ENCODE results near the gene WDR1.
"Not testable (repeated sequence)": the region's sequence is repeated elsewhere in the genome, so short reads cannot be mapped to it uniquely, and the experiment has no call there.

The WDR1 gene

GRCh38 chr4:10130178-10130888 lies 13.7 kb upstream of the WDR1 start:
- Histone ChIP-seq H3K4me1 (ENCODE audit: control insufficient read depth in 1 of 2, insufficient read depth in 2 of 2, low read length in 2 of 2) (no peaks in the 10 kb centered on the region), H3K27ac (ENCODE audit: low read length) (no peak overlapping the region), H3K27me3 (ENCODE audit: low read depth, low read length) (no peaks in the 10 kb centered on the region), H3K4me3 (ENCODE audit: low read depth in 1 of 2, low read length in 2 of 2) (no peak overlapping the region), H3K36me3 (ENCODE audit: control insufficient read depth in 1 of 2, insufficient read depth in 2 of 2, low read length in 2 of 2) (no peaks in the 10 kb centered on the region), H3K9me3 (ENCODE audit: control insufficient read depth in 1 of 2, low read length in 2 of 2) (no peaks in the 10 kb centered on the region)

GRCh38 chr4:10129196-10130177 lies 12.9 kb upstream of the WDR1 start:
- Histone ChIP-seq H3K4me3 (ENCODE audit: low read depth in 1 of 2, low read length in 2 of 2) (no peak overlapping the region), H3K9me3 (ENCODE audit: control insufficient read depth in 1 of 2, low read length in 2 of 2) (no peaks in the 10 kb centered on the region), H3K36me3 (ENCODE audit: control insufficient read depth in 1 of 2, insufficient read depth in 2 of 2, low read length in 2 of 2) (no peaks in the 10 kb centered on the region), H3K4me1 (ENCODE audit: control insufficient read depth in 1 of 2, insufficient read depth in 2 of 2, low read length in 2 of 2) (no peaks in the 10 kb centered on the region), H3K27ac (ENCODE audit: low read length) (no peak overlapping the region), H3K27me3 (ENCODE audit: low read depth, low read length) (no peaks in the 10 kb centered on the region)

DNA sequence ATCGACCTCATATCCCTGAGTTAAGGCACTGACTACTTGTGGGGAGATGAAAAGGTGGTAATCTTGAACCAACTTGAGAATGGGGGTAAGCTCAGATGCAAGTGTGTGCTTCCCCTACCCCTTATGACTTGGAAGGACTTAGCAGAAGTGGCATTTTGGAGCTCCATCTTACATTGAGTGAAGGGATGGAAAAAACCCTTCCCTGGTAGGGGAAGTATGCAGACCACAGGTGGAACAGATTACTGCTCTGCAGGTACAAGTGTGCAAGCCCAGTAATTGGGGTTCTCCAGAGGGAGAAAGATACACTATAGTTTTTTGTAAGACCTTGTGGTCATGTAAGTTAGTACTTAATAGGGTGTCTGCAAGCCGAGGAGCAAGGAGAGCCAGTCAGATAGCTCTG lies 12.2 kb upstream of the WDR1 start:
- Histone ChIP-seq H3K9me3 (ENCODE audit: control insufficient read depth in 1 of 2, low read length in 2 of 2) (no peaks in the 10 kb centered on the region), H3K4me1 (ENCODE audit: control insufficient read depth in 1 of 2, insufficient read depth in 2 of 2, low read length in 2 of 2) (no peaks in the 10 kb centered on the region), H3K27me3 (ENCODE audit: low read depth, low read length) (no peaks in the 10 kb centered on the region), H3K36me3 (ENCODE audit: control insufficient read depth in 1 of 2, insufficient read depth in 2 of 2, low read length in 2 of 2) (no peaks in the 10 kb centered on the region), H3K4me3 (ENCODE audit: low read depth in 1 of 2, low read length in 2 of 2) (no peak overlapping the region), H3K27ac (ENCODE audit: low read length) (no peak overlapping the region)

DNA sequence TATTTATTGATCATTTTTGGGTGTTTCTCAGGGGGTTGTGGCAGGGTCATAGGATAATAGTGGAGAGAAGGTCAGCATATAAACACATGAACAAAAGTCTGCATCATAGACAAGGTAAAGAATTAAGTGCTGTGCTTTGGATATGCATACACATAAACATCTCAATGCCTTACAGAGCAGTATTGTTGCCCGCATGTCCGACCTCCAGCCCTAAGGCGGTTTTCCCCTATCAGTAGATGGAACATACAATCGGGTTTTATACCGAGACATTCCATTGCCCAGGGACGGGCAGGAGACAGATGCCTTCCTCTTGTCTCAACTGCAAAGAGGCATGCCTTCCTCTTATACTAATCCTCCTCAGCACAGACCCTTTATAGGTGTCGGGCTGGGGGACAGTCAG lies 10.9 kb upstream of the WDR1 start:
- H3K4me3 ChIP-seq (ENCODE audit: low read depth in 1 of 2, low read length in 2 of 2); H3K36me3 ChIP-seq (ENCODE audit: control insufficient read depth in 1 of 2, insufficient read depth in 2 of 2, low read length in 2 of 2); H3K9me3 ChIP-seq (ENCODE audit: control insufficient read depth in 1 of 2, low read length in 2 of 2); H3K4me1 ChIP-seq (ENCODE audit: control insufficient read depth in 1 of 2, insufficient read depth in 2 of 2, low read length in 2 of 2); H3K27me3 ChIP-seq (ENCODE audit: low read depth, low read length); H3K27ac ChIP-seq (ENCODE audit: low read length): not testable (repeated sequence)

DNA sequence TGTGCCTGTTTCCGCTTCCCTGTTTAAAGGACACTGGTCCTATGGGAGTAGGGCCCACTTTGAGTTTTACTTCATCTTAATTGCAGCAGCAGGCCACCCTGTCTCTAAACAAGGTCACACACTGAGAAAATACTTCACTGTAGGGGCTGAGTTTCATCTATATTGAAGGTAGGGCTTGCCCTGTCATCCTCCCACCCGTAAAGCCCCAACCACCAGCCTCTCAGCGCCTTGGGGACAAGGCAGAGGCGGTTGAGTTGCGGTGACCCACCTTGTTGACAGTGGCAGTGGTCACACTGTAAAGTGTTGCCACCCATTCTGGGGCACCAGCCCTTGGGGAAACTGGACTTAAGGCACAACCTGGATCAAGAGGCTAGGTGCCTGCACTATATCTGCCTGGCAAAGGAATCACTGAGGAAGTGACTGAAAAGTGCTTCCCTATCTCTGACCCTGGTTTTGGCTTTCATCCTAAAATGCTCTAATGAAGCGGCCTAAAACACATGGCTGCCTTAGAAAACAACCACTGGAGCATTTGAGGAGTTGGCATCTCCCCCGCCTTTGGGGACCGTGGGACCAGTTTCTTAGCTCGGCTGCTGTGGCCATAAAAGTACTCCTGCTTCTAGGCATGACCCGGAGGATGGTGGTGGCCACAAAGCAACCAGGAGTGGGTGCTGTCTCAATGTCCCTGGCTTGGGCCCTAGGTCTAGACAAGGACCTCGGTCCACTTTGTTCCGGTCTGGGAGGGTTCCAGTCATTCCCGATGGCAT lies 7.8 kb upstream of the WDR1 start:
- H3K4me3 ChIP-seq (ENCODE audit: low read depth in 1 of 2, low read length in 2 of 2) = no peak overlapping the region
- H3K9me3 ChIP-seq (ENCODE audit: control insufficient read depth in 1 of 2, low read length in 2 of 2) = no peaks in the 10 kb centered on the region
- no peaks in the 10 kb centered on the region for H3K36me3 ChIP-seq (ENCODE audit: control insufficient read depth in 1 of 2, insufficient read depth in 2 of 2, low read length in 2 of 2)
- H3K27ac ChIP-seq (ENCODE audit: low read length) = no peak overlapping the region
- H3K27me3 ChIP-seq (ENCODE audit: low read depth, low read length) = no peaks in the 10 kb centered on the region
- H3K4me1 ChIP-seq (ENCODE audit: control insufficient read depth in 1 of 2, insufficient read depth in 2 of 2, low read length in 2 of 2) = peaks cover 0 to 3% of the 10 kb centered on the region in 2 donors

DNA sequence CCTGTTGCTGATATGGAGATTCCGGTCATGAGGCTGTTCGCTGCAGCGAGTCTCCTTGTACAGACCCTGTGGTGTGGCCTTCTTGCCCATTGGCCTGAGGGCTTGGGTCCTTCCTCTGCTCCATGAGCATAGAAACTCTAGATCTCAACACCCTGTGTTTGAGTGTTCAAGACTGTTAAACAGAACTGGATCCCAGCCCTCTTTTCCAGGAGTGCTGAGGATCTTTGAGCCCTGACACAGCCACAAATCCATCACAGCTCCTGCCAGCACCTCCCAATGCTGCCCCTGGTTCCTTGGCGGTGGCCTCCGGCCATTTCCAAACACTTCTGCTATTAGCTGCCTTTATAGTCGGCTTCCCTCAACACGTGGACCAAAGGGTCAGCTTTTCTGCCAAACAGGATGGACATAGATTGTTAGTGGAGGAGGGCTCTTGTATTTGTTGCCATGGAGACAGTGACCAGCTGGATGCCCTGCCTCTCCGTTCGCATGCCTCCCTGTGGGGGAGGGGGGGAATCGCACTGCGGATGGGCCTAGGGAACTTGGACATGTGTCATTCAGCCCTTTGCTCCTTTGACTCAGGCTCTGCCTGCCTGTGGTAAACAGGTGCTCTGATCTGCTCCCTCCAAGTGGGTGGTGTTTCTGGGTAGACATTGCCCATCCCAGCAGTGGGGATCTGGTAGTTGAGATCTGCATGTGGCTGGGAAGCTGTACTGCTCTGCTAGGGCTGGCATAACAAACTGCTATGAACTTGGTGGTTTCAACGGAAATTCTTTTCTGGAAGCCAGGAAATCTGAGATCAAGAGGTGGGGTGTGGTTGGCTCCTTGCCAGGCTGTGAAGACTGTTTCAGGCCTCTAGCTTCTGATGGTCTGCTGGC lies 6.9 kb upstream of the WDR1 start:
- H3K27ac ChIP-seq (ENCODE audit: low read length) = no peak overlapping the region
- no peak overlapping the region for H3K4me3 ChIP-seq (ENCODE audit: low read depth in 1 of 2, low read length in 2 of 2)
- H3K9me3 ChIP-seq (ENCODE audit: control insufficient read depth in 1 of 2, low read length in 2 of 2) = no peaks in the 10 kb centered on the region
- H3K36me3 ChIP-seq (ENCODE audit: control insufficient read depth in 1 of 2, insufficient read depth in 2 of 2, low read length in 2 of 2) = no peaks in the 10 kb centered on the region
- H3K27me3 ChIP-seq (ENCODE audit: low read depth, low read length) = no peaks in the 10 kb centered on the region
- peaks cover 0 to 8% of the 10 kb centered on the region in 2 donors for H3K4me1 ChIP-seq (ENCODE audit: control insufficient read depth in 1 of 2, insufficient read depth in 2 of 2, low read length in 2 of 2)

DNA sequence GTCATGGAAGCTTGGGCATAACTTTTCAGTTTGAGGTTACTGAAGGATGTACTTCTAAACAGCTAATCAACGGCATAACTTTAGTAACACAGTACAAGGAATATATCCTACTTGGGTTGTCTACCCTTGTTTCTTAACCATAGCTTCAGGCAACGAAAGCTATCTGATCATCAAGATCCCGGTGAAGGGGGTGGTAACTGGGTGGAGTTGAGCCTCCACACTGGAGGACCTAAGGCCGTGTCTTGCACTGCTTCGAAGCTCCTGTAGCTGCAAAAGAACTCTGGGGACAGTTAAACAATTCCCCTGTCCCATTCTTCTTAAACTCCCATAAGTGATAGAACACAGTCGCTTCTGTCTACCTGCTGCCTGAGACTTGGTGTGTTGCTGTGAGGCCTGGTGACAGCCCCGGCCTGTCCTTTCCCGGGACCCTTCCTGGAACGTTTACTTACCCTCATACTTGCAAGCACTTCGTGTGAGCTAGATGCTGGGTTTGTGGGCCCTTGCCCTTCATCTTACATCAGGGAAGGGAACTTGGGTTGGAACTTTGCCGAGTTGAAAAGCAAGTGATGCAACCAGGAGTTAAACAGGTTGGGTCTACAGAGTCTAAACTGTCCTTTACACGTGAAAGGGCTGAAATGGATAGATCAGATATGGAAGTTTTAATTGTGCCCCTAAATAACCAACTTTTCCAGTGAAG lies 5.8 kb upstream of the WDR1 start:
- no peak overlapping the region for H3K27ac ChIP-seq (ENCODE audit: low read length)
- H3K4me3 ChIP-seq (ENCODE audit: low read depth in 1 of 2, low read length in 2 of 2) = no peak overlapping the region
- no peaks in the 10 kb centered on the region for H3K27me3 ChIP-seq (ENCODE audit: low read depth, low read length)
- H3K36me3 ChIP-seq (ENCODE audit: control insufficient read depth in 1 of 2, insufficient read depth in 2 of 2, low read length in 2 of 2) = peaks cover 0 to under 1% of the 10 kb centered on the region in 2 donors
- H3K4me1 ChIP-seq (ENCODE audit: control insufficient read depth in 1 of 2, insufficient read depth in 2 of 2, low read length in 2 of 2) = peaks cover 0 to 8% of the 10 kb centered on the region in 2 donors
- no peaks in the 10 kb centered on the region for H3K9me3 ChIP-seq (ENCODE audit: control insufficient read depth in 1 of 2, low read length in 2 of 2)

DNA sequence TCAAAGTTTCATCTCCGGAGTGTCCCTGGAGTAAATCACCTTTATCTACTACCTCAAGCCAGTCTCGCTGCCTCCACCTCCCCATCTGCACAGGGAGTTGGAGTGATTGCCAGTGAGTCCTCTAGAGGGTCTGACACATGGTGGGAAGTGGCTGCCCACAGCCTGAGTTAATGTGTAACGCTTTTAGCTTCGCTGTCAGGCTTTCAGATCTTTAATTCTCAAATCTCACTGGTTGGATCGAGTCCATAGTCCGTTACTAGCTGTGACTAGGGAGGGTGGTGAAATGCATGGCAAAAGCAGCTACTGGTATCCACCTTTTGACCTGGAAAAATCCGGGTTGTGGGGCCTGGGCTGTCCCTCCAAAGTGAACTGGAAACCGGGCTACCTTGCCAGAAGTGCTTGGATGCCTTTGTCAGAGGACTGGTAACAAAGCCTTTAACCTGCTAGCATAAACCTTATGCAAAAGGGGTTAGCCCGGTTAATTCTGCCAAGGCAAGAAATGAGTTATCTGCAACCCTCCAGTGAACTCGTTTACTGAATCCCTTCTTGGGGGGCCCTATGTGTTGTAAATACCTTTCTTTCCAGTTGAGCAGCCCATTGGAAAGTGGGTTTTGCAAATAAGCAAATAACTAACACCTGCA lies 5.1 kb upstream of the WDR1 start:
- Histone ChIP-seq H3K4me1 (ENCODE audit: control insufficient read depth in 1 of 2, insufficient read depth in 2 of 2, low read length in 2 of 2) (peaks cover 0 to 8% of the 10 kb centered on the region in 2 donors), H3K9me3 (ENCODE audit: control insufficient read depth in 1 of 2, low read length in 2 of 2) (no peaks in the 10 kb centered on the region), H3K36me3 (ENCODE audit: control insufficient read depth in 1 of 2, insufficient read depth in 2 of 2, low read length in 2 of 2) (peaks cover 0 to 5% of the 10 kb centered on the region in 2 donors), H3K27ac (ENCODE audit: low read length) (no peak overlapping the region), H3K4me3 (ENCODE audit: low read depth in 1 of 2, low read length in 2 of 2) (no peak overlapping the region), H3K27me3 (ENCODE audit: low read depth, low read length) (no peaks in the 10 kb centered on the region)

- Histone ChIP-seq H3K9me3 (ENCODE audit: control insufficient read depth in 1 of 2, low read length in 2 of 2) (no peaks in the 10 kb centered on the region), H3K36me3 (ENCODE audit: control insufficient read depth in 1 of 2, insufficient read depth in 2 of 2, low read length in 2 of 2) (peaks cover 0 to 5% of the 10 kb centered on the region in 2 donors), H3K27ac (ENCODE audit: low read length) (no peak overlapping the region), H3K4me1 (ENCODE audit: control insufficient read depth in 1 of 2, insufficient read depth in 2 of 2, low read length in 2 of 2) (peaks cover 0 to 8% of the 10 kb centered on the region in 2 donors), H3K4me3 (ENCODE audit: low read depth in 1 of 2, low read length in 2 of 2) (no peak overlapping the region), H3K27me3 (ENCODE audit: low read depth, low read length) (no peaks in the 10 kb centered on the region)
Measured at GRCh38 chr4:10120943-10121567, 4.5 kb upstream of the WDR1 start.
